ENCODE measurements around the gene SKP1. TPM values are rescaled to one million over a fixed set of nuclear protein-coding genes. Genes with fewer than 3 reads are reported as not detected.
A peak's percentile ranks its signal among the peaks of the same experiment; 100 is the strongest.

SKP1 gene
- total RNA-seq, 4 donors from 2014 or later: 143 to 261 (median 196) TPM

DNA sequence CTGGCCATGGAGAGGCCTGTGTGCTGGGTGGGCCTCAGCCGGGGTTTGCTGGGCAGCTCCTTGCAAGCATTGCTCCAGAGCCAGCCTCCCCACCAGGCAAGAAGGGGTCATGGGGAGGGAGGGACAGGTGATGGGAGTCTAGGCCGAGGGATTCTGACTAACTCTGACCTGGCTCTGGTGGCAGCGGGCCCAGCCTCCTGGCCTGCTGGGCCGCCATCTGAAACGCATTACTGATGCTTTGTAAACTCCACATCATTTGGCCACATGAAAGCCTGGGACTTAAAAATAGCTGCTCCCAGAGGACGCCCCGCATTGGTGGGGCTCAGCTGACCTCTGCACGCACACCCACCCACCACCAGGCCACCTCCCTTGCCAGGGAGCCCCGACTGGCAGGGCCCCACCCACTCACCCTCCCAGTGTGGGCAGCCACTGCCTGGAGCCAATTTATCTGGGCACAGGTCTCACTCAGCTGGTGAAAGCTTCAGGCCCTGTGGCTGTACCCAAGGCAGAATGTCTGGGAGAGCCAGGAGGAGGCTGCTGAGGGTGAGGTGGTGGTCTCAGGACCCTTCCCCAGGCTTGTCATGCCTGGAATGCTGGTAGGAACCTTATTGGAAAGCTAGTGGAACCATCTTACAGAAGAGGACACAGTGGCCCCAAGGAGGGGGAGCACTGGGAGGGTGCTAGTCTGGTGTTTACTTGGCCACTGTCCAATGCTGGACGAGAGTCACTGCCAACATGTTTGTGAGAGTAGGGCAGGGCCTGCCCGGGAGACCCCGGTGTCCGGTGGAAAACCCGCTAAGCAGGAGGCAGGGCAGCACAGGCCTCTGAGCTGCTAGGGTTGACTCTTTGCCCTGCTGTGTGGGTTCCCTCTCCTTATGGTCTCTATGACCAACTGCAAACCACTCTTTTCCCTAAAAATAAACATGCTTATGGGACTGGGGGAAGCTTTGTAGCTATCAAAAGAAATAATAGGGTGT, 51.4 kb downstream of the SKP1 start:
- no peak overlapping the region for H3K4me3 ChIP-seq
- peaks cover 54% of the 10 kb centered on the region for H3K4me1 ChIP-seq
- DNase-seq (ENCODE audit: low spot score in 2 of 2): no peak
- 32% methylated on average over 9 of the region's 14 CpGs for WGBS
- no peaks in the 10 kb centered on the region for H3K27me3 ChIP-seq
- peak overlapping the region; percentile 38 for H3K27ac ChIP-seq
- H3K36me3 ChIP-seq: peaks cover 14% of the 10 kb centered on the region
- no peaks in the 10 kb centered on the region for H3K9me3 ChIP-seq
- TF ChIP-seq, protein P1, sequence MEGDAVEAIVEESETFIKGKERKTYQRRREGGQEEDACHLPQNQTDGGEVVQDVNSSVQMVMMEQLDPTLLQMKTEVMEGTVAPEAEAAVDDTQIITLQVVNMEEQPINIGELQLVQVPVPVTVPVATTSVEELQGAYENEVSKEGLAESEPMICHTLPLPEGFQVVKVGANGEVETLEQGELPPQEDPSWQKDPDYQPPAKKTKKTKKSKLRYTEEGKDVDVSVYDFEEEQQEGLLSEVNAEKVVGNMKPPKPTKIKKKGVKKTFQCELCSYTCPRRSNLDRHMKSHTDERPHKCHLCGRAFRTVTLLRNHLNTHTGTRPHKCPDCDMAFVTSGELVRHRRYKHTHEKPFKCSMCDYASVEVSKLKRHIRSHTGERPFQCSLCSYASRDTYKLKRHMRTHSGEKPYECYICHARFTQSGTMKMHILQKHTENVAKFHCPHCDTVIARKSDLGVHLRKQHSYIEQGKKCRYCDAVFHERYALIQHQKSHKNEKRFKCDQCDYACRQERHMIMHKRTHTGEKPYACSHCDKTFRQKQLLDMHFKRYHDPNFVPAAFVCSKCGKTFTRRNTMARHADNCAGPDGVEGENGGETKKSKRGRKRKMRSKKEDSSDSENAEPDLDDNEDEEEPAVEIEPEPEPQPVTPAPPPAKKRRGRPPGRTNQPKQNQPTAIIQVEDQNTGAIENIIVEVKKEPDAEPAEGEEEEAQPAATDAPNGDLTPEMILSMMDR (IDR thresholded peaks at IDR 0.05): no peak
- no peak for TF ChIP-seq POLR2AphosphoS5 (IDR thresholded peaks at IDR 0.05)
- TF ChIP-seq EP300 (IDR thresholded peaks at IDR 0.05): no peak
- TF ChIP-seq POLR2A (IDR thresholded peaks at IDR 0.05): no peak

GRCh38 chr5:134124289-134125038, 52.3 kb downstream of the SKP1 start:
- H3K36me3 ChIP-seq: peaks cover 8% of the 10 kb centered on the region
- H3K4me1 ChIP-seq: peaks cover 49% of the 10 kb centered on the region
- no peaks in the 10 kb centered on the region for H3K27me3 ChIP-seq
- DNase-seq (ENCODE audit: low spot score in 2 of 2): no peak
- no peaks in the 10 kb centered on the region for H3K9me3 ChIP-seq
- peak overlapping the region; percentile 38 for H3K27ac ChIP-seq
- WGBS: 83% methylated on average over 4 of the region's 8 CpGs
- TF ChIP-seq POLR2A (IDR thresholded peaks at IDR 0.05): no peak
- TF ChIP-seq POLR2AphosphoS5 (IDR thresholded peaks at IDR 0.05): no peak
- TF ChIP-seq, protein P1 (IDR thresholded peaks at IDR 0.05): no peak
- TF ChIP-seq EP300 (IDR thresholded peaks at IDR 0.05): no peak
- no peak overlapping the region for H3K4me3 ChIP-seq

DNA sequence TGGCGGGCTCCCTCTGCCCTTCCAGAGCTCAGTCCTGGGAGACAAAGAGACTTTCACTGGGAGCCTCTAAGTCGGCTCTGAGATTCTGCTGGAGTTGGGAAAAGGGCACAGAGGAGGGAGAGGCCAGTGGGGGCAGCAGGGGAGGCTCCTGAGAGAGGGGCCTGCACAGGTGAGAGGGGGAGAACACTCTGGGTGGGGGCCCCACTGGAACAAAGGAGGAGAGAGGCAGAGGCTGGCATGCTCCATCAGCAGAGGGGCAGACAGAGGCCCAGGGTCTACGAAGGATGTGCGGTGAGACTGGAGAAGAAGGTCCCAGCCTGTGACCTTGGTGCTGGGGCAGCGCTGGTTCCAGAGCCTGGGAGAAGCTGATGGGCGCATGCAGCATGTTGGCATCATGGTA, 53.4 kb downstream of the SKP1 start:
- no peak overlapping the region for H3K27ac ChIP-seq
- 90% methylated on average over 6 of the region's 6 CpGs for WGBS
- H3K9me3 ChIP-seq: no peaks in the 10 kb centered on the region
- no peak overlapping the region for H3K4me3 ChIP-seq
- peaks cover 38% of the 10 kb centered on the region for H3K4me1 ChIP-seq
- no peaks in the 10 kb centered on the region for H3K36me3 ChIP-seq
- no peak for DNase-seq (ENCODE audit: low spot score in 2 of 2)
- no peaks in the 10 kb centered on the region for H3K27me3 ChIP-seq
- no peak for TF ChIP-seq POLR2AphosphoS5 (IDR thresholded peaks at IDR 0.05)
- TF ChIP-seq, protein P1 (IDR thresholded peaks at IDR 0.05): no peak
- no peak for TF ChIP-seq POLR2A (IDR thresholded peaks at IDR 0.05)
- no peak for TF ChIP-seq EP300 (IDR thresholded peaks at IDR 0.05)

GRCh38 chr5:134122530-134122929, 54.2 kb downstream of the SKP1 start:
- DNase-seq (ENCODE audit: low spot score in 2 of 2): no peak
- no peak for TF ChIP-seq POLR2AphosphoS5 (IDR thresholded peaks at IDR 0.05)
- Histone ChIP-seq H3K27me3 (no peaks in the 10 kb centered on the region), H3K9me3 (no peaks in the 10 kb centered on the region), H3K4me3 (no peak overlapping the region), H3K36me3 (no peaks in the 10 kb centered on the region), H3K4me1 (peaks cover 29% of the 10 kb centered on the region), H3K27ac (no peak overlapping the region)
- WGBS: 81% methylated on average over 2 of the region's 3 CpGs

- no peak for DNase-seq (ENCODE audit: low spot score in 2 of 2)
- Histone ChIP-seq H3K4me1 (peaks cover 21% of the 10 kb centered on the region), H3K27ac (no peak overlapping the region)
Observed at GRCh38 chr5:134120386-134121138, 56.2 kb downstream of the SKP1 start.

More at GRCh38 chr5:134120386-134121138, 56.2 kb downstream of the SKP1 start:
- TF ChIP-seq POLR2A (IDR thresholded peaks at IDR 0.05) (no peak), EP300 (IDR thresholded peaks at IDR 0.05) (no peak), POLR2AphosphoS5 (IDR thresholded peaks at IDR 0.05) (no peak)
- TF ChIP-seq, protein P1 (IDR thresholded peaks at IDR 0.05): no peak
- Histone ChIP-seq H3K4me3 (no peak overlapping the region), H3K36me3 (no peaks in the 10 kb centered on the region), H3K27me3 (no peaks in the 10 kb centered on the region), H3K9me3 (no peaks in the 10 kb centered on the region)
- 87% methylated on average over 15 of the region's 17 CpGs for WGBS
